HL-60 (cell line): Measurements from ENCODE around the gene DYNLT4.
A peak's percentile ranks its signal among the peaks of the same experiment; 100 is the strongest.

Experiments
- DNase-seq, 2 experiments: peaks; one replicate each; pipeline ENCODE4 v3.0.0-alpha.2; 2010 to 2020; ENCODE audit warnings: low read depth in 1 of 2, low spot score in 1 of 2
- H3K27ac ChIP-seq: fragments of 250-450 bp; sonication (Bioruptor Pico); replicated peaks from 2 replicates; pipeline ENCODE4 v1.5.1; 2020; ENCODE audit warnings: mild to moderate bottlenecking, moderate library complexity
- H3K27me3 ChIP-seq: fragments of 250-450 bp; sonication (Bioruptor Pico); 2 replicates; pipeline ENCODE4 v1.5.1; 2021; ENCODE audit warnings: mild to moderate bottlenecking, moderate library complexity; ENCODE audit not compliant: insufficient read depth, poor library complexity, severe bottlenecking
- H3K4me3 ChIP-seq: replicated peaks from 2 replicates; pipeline ENCODE4 v1.5.1; 2011; ENCODE audit warnings: mild to moderate bottlenecking, control low read depth, low read length; ENCODE audit not compliant: insufficient read depth
- CTCF ChIP-seq: IDR thresholded peaks from one replicate; pipeline ENCODE4 v1.5.1; 2011; ENCODE audit warnings: low read length, control low read depth, inconsistent platforms; ENCODE audit not compliant: insufficient read depth
- GABPA ChIP-seq: IDR thresholded peaks from 2 replicates; pipeline ENCODE4 v1.6.1; 2012; ENCODE audit warnings: low read depth
- POLR2AphosphoS5 ChIP-seq: IDR thresholded peaks from 2 replicates; pipeline ENCODE4 v1.6.1; 2012; ENCODE audit warnings: low read depth
- REST ChIP-seq: IDR thresholded peaks from 2 replicates; pipeline ENCODE4 v1.6.1; 2012; ENCODE audit warnings: low read depth; ENCODE audit not compliant: insufficient replicate concordance
- SPI1 ChIP-seq: IDR thresholded peaks from 2 replicates; pipeline ENCODE4 v1.6.1; 2012; ENCODE audit warnings: low read depth, mild to moderate bottlenecking, borderline replicate concordance

The DYNLT4 gene

GRCh38 chr1:44802306-44803061 lies 4.7 kb downstream of the DYNLT4 start:
- TF ChIP-seq CTCF (no peak), REST (no peak), POLR2AphosphoS5 (no peak), SPI1 (no peak), GABPA (no peak)
- Histone ChIP-seq H3K27ac (no peak overlapping the region), H3K4me3 (no peak overlapping the region), H3K27me3 (no peaks in the 10 kb centered on the region)
- DNase-seq, result no peak

GRCh38 chr1:44801491-44802305 lies 5.5 kb downstream of the DYNLT4 start:
- TF ChIP-seq GABPA (no peak), REST (no peak), SPI1 (no peak)
- no peak overlapping the region for H3K4me3 ChIP-seq
- H3K27ac ChIP-seq, result no peak overlapping the region
- no peaks in the 10 kb centered on the region for H3K27me3 ChIP-seq
- no peak for DNase-seq

GRCh38 chr1:44799770-44800584 lies 7.2 kb downstream of the DYNLT4 start, which contains the start of gene PLK3:
Gene PLK3 (plus strand): TSS chr1:44800377. CDS start chr1:44800464, 87 bp downstream.
- H3K27me3 ChIP-seq, result no peaks in the 10 kb centered on the region
- TF ChIP-seq CTCF (peak; percentile 85), GABPA (no peak)
- peak; percentile 96 to 98 for DNase-seq
- H3K27ac ChIP-seq, result peak within 1 kb of the TSS; percentile 84
- peak within 1 kb of the TSS; percentile 73 for H3K4me3 ChIP-seq
